ENCODE measurements around the gene MFNG. TPM values are rescaled to one million over a fixed set of nuclear protein-coding genes. Genes with fewer than 3 reads are reported as not detected.

MFNG gene
- total RNA-seq, 2 experiments from 2014 or later: 218 to 219 TPM

DNA sequence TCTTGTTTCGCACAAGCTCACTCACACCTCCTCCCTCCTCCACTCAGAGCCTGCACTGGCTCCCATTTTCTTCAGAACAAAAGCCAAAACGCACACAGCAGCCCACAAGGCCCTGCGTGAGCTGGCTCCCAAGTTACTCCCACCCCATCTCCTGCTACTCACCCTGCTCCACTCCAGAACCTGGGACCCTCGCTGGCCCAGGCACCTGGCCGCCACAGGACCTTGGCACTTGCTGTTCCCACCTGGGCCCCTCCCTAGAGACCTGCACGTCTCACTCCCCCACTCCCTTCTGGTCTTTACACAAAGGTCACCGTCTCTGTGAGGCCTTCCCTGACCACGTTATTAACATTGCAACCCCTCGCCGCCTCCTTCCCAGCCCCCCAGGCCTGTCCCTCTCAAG, 945 bp upstream of the MFNG start:
- CTCF ChIA-PET: interaction anchor here (1.1 to 2.6 kb wide), 3 partner anchors 11 to 81 kb away, joined by 4 to 14 read pairs (median 8); no protein-coding TSS in a partner anchor
- Mint-ChIP-seq H3K27me3 (no peaks in the 10 kb centered on the region), H3K27ac (peak overlapping the region; percentile 93), H3K36me3 (ENCODE audit: low read depth) (peaks cover 27% of the 10 kb centered on the region), H3K4me1 (peaks cover 57% of the 10 kb centered on the region), H3K9me3 (no peaks in the 10 kb centered on the region), H3K4me3 (peak overlapping the region; percentile 88)
- DNase-seq: no peak
- POLR2A ChIA-PET: no interaction called here

DNA sequence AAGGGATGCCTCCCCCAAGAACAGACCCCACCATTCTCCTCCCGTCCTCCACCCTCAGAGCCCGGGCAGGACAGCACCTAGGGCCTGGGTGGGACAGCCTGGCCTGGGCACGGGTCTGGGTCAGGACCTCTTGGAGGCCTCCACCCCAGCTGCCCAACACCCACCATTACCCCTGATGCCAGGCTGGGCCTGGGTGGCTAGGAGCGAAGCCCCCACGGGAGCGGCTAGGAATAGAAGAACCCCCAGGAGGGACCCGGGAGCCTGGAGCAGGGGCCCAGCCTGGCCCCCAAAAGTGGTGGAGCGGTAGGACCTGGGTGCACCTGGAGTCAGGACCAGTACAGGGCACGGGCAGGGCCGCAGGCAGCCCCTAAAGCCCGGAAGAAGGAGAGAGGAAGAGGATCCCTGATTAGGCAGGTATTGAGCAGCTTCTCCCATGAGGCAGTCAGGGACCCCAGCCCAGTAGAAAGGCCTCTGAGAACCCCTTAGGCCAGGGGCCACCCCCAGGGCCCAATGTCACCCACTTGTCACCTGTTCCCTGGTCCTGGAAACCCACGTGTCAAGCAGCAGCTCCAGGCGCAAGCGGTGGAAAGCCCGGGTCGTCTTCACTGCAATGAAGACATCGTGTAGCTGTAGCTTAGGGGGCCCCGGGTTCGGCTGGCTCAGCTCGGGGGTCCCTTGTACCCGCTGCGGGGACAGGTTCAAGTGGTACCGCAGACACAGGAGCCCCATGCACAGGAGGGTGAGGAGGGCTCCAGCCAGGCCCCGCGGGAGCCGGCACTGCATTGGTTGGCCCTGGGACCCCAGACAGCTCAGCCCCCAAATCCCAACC, 575 bp downstream of the MFNG start:
- ChIA-PET POLR2A (no interaction called here), CTCF (interaction anchor here (1.1 to 2.6 kb wide), 4 partner anchors 12 to 121 kb away, joined by 3 to 14 read pairs (median 6); no protein-coding TSS in a partner anchor)
- Mint-ChIP-seq H3K36me3 (ENCODE audit: low read depth) (peaks cover 39% of the 10 kb centered on the region), H3K27me3 (no peaks in the 10 kb centered on the region), H3K27ac (peak overlapping the region; percentile 93), H3K4me1 (peaks cover 65% of the 10 kb centered on the region), H3K9me3 (no peaks in the 10 kb centered on the region), H3K4me3 (peak overlapping the region; percentile 88)
- DNase-seq: peak; percentile 17

DNA sequence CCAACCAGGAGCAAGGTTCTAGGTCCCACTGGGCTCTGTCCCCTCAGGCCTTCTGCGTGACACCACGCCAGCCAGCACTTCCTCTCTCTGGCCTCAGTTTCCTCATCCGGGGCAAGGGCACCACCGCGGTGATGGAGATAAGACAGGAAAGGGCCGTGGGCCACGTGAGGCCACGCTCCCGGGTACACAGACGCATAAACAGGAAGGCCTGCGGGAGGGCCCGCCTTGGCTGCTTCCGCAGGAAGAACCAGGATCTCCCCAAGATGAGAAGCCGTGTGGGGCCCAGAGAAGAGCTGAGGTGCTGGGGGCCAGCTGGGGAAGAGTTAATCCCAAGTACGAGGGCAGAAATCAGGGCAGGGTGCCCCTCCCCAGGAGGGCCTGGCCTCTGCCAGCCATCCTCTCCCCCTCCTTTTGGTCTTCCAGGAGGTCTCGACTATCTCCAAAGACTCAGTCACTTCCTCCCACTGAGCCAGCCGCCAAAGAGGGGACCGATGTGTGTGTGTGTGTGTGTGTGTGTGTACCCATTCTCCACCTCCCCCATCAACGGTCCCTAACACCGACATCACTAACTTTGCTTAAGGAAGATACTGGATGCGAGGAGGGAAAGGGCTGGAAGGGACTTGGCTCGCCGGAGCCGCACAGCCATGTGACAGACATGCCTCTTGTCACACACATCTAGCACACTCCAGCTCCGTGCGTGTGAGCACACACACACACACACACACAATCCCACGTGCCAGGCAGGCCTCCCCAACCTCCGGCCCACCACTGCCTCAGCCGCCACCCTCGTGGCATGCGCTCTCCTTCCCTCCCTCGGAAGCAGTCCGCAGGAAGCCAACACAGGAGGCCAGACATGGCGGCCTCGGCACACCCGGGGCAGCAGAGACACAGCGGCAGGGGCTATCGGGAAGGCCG, 1.4 kb downstream of the MFNG start:
- peak; percentile 90 for DNase-seq
- Mint-ChIP-seq H3K27ac (peak overlapping the region; percentile 93), H3K9me3 (no peaks in the 10 kb centered on the region), H3K4me3 (peak overlapping the region; percentile 88), H3K27me3 (no peaks in the 10 kb centered on the region), H3K4me1 (peaks cover 62% of the 10 kb centered on the region), H3K36me3 (ENCODE audit: low read depth) (peaks cover 39% of the 10 kb centered on the region)
- ChIA-PET CTCF (interaction anchor here (0.5 to 2.6 kb wide), 5 partner anchors 13 to 292 kb away, joined by 3 to 14 read pairs (median 4); no protein-coding TSS in a partner anchor), POLR2A (interaction anchor here (0.6 kb wide), 1 partner anchor 709 kb away, joined by 3 read pairs; the partner anchor contains the start of gene IFT27)

DNA sequence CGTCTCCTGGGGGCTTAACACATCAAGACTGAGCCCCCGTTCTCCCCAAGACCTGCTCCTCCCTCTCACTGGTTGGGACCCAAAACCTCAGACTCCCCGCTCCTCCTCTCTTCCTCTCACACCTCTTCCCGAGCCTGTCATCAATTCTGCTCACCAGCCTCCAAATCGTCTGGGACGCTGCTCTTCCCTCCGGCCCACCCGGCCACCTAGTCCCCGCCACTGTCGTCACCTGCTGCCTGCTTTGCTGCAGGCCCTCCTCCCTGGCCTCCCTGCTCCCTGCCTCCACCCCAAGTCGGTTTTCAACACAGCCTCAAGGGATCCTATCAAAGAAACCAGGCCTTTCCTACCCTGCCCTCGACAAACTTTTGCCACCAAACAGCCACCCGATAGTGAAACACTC, 3.1 kb downstream of the MFNG start:
- Mint-ChIP-seq H3K4me3 (peak overlapping the region; percentile 88), H3K36me3 (ENCODE audit: low read depth) (peaks cover 43% of the 10 kb centered on the region), H3K9me3 (no peaks in the 10 kb centered on the region), H3K27me3 (no peaks in the 10 kb centered on the region), H3K27ac (peak overlapping the region; percentile 91), H3K4me1 (peaks cover 47% of the 10 kb centered on the region)
- CTCF ChIA-PET: interaction anchor here (3.4 kb wide), 1 partner anchor 11 kb away, joined by 13 read pairs; no protein-coding TSS in a partner anchor
- POLR2A ChIA-PET: no interaction called here
- no peak for DNase-seq

DNA sequence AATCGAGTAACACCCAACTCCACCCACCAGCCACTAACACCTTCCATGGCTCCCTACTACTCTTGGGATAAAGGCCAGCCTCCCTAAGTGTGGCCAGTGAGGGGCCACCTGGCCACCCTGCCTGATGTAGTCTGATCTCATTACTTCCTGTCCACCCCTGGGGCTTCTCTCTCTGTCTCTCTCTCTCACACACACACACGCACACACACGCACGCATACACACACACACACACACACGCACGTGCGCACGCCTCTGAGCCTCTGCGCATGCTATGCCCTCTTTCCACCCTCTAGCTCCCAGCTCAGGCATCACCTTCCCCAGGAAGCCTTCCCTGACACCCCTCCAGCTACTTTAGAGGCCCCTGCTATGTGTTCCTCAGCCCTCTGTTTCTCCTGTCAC, 3.9 kb downstream of the MFNG start:
- Mint-ChIP-seq H3K4me1 (peaks cover 40% of the 10 kb centered on the region), H3K9me3 (no peaks in the 10 kb centered on the region), H3K27me3 (no peaks in the 10 kb centered on the region), H3K4me3 (peak overlapping the region; percentile 88), H3K27ac (peak overlapping the region; percentile 91), H3K36me3 (ENCODE audit: low read depth) (peaks cover 46% of the 10 kb centered on the region)
- ChIA-PET CTCF (interaction anchor here (1.0 to 3.4 kb wide), 2 partner anchors 10 to 12 kb away, joined by 3 to 13 read pairs; no protein-coding TSS in a partner anchor), POLR2A (no interaction called here)
- DNase-seq: no peak

DNA sequence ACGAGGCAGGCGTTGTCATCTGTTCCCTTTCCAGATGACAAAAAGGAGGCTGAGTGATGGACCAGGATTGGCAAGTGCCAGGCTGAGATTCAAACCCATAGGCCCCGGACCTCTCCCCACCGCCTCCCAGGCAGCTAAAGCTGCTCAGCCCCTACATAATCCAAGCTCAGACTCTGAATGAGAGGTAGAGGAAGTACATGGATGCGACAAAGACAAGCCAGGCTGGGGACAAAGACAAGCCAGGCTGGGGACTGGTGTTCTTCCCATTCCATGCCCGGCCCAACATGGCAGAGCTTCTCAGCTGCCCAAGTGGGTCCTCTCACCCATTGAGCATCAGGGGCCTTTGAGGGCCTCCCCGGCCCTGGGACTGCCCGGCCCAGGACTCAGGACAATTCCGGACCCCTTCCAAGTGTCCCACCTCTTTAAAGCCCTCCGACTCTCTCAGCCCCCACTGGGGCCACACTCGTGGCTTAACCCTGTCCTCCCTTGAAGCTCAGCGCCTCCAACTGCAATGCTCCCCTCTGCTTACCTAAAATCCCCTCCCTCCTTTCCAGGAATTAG, 4.8 kb downstream of the MFNG start:
- no peak for DNase-seq
- peaks cover 53% of the 10 kb centered on the region for H3K36me3 Mint-ChIP-seq (ENCODE audit: low read depth)
- CTCF ChIA-PET: interaction anchor here (1.0 to 3.4 kb wide), 2 partner anchors 9 to 11 kb away, joined by 3 to 13 read pairs; no protein-coding TSS in a partner anchor
- no peaks in the 10 kb centered on the region for H3K9me3 Mint-ChIP-seq
- POLR2A ChIA-PET: no interaction called here
- peaks cover 34% of the 10 kb centered on the region for H3K4me1 Mint-ChIP-seq
- H3K27me3 Mint-ChIP-seq: no peaks in the 10 kb centered on the region
- H3K4me3 Mint-ChIP-seq: peak overlapping the region; percentile 88
- peak overlapping the region; percentile 83 for H3K27ac Mint-ChIP-seq

DNA sequence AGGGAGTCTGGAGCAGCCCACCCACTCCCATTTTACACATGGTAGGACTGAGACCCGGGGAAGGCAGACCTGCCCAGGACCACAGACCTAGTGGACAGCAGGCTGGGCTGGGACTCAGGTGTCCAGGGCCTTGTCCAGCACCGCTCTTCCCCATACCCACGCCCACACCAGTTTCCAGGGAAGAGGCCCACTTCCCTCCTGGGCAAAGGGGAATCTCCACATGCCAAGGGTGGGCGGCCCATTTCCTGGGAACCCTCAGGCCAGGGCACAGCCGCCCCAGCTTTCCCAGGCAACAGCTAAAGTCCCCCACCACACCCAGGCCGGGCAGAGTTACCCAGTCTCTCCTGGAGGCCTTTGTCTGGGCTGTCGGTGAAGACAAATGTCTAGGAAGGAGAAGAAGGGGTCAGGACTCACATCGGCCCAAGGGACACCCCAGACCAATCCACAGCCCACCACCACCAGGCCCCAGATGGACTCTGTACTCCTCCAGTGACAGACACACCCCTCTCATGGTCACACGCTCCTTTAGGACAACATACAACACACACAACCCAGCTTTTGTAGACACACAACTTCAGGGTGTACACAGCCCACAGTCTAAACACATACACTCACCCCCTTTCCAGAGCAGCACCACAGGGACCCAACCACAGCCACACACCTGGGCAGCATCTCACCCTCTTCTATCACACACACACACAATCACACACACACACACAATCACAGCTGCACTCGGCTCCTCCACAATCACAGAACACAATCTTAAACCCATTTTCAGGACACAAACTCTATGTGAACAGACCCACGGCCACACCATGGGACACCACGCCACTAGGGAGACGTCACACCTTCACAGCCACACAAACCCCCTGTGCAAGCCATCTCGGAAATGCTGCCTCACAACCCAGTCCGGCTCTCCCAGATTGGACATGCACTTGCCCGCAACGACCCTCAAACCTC, 5.5 kb downstream of the MFNG start:
- POLR2A ChIA-PET: no interaction called here
- no peaks in the 10 kb centered on the region for H3K9me3 Mint-ChIP-seq
- no peak for DNase-seq
- peaks cover 32% of the 10 kb centered on the region for H3K4me1 Mint-ChIP-seq
- H3K4me3 Mint-ChIP-seq: no peak overlapping the region
- CTCF ChIA-PET: interaction anchor here (0.7 to 3.4 kb wide), 4 partner anchors 8 to 161 kb away, joined by 3 to 13 read pairs (median 4); no protein-coding TSS in a partner anchor
- peaks cover 56% of the 10 kb centered on the region for H3K36me3 Mint-ChIP-seq (ENCODE audit: low read depth)
- H3K27me3 Mint-ChIP-seq: no peaks in the 10 kb centered on the region
- peak overlapping the region; percentile 51 for H3K27ac Mint-ChIP-seq

DNA sequence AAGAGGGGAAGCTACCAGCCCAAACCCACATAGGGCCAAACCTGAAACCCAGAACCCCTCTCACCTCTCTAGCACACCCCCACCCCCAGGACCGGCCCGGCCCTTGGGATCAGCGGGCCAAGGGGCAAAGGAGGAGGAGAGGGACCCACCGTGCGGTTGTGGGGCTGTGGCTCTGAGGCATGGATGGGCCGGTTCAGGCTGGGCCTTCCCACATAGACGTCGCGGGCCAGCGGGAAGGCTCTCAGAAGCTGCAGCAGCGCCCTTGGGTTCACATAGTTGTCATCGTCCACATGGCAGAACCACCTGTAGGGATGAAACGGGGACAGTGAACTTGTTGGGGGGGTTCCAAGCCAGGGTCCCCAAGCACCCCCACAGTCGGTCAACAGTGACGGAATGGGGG, 7.0 kb downstream of the MFNG start:
- peak overlapping the region; percentile 25 for H3K27ac Mint-ChIP-seq
- peaks cover 52% of the 10 kb centered on the region for H3K36me3 Mint-ChIP-seq (ENCODE audit: low read depth)
- no peak overlapping the region for H3K4me3 Mint-ChIP-seq
- DNase-seq: no peak
- CTCF ChIA-PET: interaction anchor here (0.6 to 0.7 kb wide), 2 partner anchors 42 to 766 kb away, joined by 3 read pairs; no protein-coding TSS in a partner anchor
- POLR2A ChIA-PET: no interaction called here
- H3K4me1 Mint-ChIP-seq: peaks cover 32% of the 10 kb centered on the region
- no peaks in the 10 kb centered on the region for H3K27me3 Mint-ChIP-seq
- H3K9me3 Mint-ChIP-seq: no peaks in the 10 kb centered on the region

DNA sequence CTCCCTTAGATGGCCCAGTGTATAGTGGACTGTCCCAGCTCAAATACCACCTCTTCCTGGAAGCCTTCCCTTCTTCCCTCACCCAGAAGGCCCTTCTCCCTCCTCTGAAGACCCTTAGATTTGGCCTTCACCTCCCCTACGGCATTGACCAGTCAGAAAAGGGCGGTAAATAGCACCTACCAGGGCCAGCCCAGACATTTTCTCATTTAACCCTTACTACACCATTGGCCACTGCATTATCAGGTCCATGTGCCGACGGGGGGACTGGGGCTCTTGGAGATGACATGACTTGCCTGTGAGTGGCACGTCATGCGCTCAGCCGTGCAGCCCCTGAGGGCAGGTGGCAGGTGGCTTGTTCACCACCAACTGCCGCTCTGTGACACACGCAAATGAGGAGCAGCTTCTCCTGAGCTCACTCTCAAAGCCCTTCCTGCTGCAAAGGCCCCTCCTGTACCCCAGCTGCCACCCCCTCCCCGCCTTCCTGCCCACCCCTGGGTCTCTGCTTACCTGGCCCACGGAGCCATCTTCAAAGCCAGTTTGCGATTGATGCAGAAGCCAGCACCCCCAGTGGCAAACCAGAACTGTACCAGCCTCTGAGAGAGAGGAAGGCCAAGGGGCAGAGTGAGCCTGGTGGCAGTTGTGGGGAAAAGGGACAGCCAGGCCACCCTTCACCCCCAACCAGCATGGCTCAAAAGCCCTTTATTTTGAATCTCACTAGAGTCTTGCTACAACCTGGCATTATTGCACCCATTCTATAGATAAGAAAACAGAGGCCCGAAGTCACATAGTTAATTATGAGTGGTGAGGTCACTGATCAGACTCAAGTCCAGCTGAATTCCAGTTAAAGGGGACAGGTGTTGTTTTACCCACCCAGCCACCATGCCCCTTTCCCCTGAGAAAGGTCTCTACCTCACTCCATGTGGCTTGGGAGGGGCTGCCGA, 9.5 kb downstream of the MFNG start:
- Mint-ChIP-seq H3K36me3 (ENCODE audit: low read depth) (peaks cover 41% of the 10 kb centered on the region), H3K27me3 (no peaks in the 10 kb centered on the region), H3K27ac (no peak overlapping the region), H3K4me1 (peaks cover 14% of the 10 kb centered on the region), H3K4me3 (no peak overlapping the region), H3K9me3 (no peaks in the 10 kb centered on the region)
- ChIA-PET CTCF (no interaction called here), POLR2A (no interaction called here)
- DNase-seq: no peak

DNA sequence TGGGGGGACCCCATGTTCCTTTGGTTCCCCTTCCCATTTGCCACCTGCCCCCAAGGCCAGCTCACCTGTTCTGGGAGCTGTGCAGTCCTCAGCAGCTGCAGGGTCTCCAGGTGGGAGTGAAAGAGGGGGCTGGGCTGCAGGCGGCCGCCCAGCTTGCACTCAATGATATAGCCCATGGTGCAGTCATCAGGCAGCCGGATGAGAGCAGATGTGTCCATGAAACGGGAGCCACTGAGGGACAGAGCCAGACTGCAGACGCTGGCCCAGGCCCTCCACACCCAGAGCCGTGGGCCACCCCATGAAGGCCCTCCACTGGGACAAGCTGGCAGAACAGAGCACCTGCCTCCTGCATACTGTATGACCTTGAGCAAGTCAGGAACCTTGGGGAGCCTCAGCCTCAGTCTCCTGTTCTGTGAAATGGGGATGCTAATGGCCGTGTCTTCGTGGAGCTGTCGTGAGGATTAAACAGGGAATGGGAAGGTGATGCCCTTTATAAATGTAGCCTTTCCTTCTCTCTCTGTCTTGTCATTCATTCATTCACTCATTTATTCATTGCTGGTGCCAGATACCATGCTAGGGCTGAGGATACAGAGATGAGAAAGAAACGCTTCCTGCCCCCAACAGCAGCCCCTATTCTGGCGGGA, 11.6 kb downstream of the MFNG start:
- ChIA-PET CTCF (interaction anchor here (1.0 kb wide), 1 partner anchor 9 kb away, joined by 3 read pairs; no protein-coding TSS in a partner anchor), POLR2A (no interaction called here)
- no peak for DNase-seq
- Mint-ChIP-seq H3K4me3 (no peak overlapping the region), H3K36me3 (ENCODE audit: low read depth) (peaks cover 49% of the 10 kb centered on the region), H3K27ac (peak overlapping the region; percentile 69), H3K9me3 (no peaks in the 10 kb centered on the region), H3K4me1 (peaks cover 5% of the 10 kb centered on the region), H3K27me3 (no peaks in the 10 kb centered on the region)

Data from activated CD4-positive, alpha-beta T cell treated with anti-CD3 and anti-CD28 coated beads, Interleukin-2, amount 10 ng/mL, durations not matched to agents 7 days and 5 days (primary cell).